Measurements from ENCODE around the gene CLP1. TPM values are rescaled to one million over a fixed set of nuclear protein-coding genes. Genes with fewer than 3 reads are reported as not detected.
A peak's percentile ranks its signal among the peaks of the same experiment; 100 is the strongest.

CLP1 gene
- total and polyA plus RNA-seq, 7 donors: 6.8 to 16.9 (median 10.0) TPM

- intact Hi-C loops (cut with DNase I): loop anchor here in 1 of 2 donors (5.0 kb wide), 1 partner anchor 62 kb away; no protein-coding TSS in a partner anchor
- H3K27me3 ChIP-seq (ENCODE audit: insufficient read depth in 3 of 3, low read length in 2 of 3): peaks cover 0 to 32% (median 8%) of the 10 kb centered on the region in 3 donors
- peaks cover 8% of the 10 kb centered on the region for H3K4me1 ChIP-seq
- no peak overlapping the region for H3K27ac ChIP-seq
- ATAC-seq (peak in 1 of 4 donors; percentile 14), DNase-seq (no peak)
- H3K36me3 ChIP-seq (ENCODE audit: insufficient read depth in 1 of 2, low read depth in 1 of 2): no peaks in the 10 kb centered on the region
- TF ChIP-seq CTCF (IDR thresholded peaks at IDR 0.05): no peak
- 4 to 9% (median 7%) methylated on average over 17 to 19 of the region's 19 CpGs for WGBS, 3 donors
- H3K4me3 ChIP-seq: peak overlapping the region; percentile 68
- H3K9me3 ChIP-seq: no peaks in the 10 kb centered on the region
Measured at GRCh38 chr11:57638811-57639320, 18.7 kb upstream of the CLP1 start.

GRCh38 chr11:57639321-57640067 lies 18.1 kb upstream of the CLP1 start:
- Histone ChIP-seq H3K27ac (no peak overlapping the region), H3K4me1 (peaks cover 9% of the 10 kb centered on the region), H3K36me3 (ENCODE audit: insufficient read depth in 1 of 2, low read depth in 1 of 2) (no peaks in the 10 kb centered on the region), H3K27me3 (ENCODE audit: insufficient read depth in 3 of 3, low read length in 2 of 3) (peaks cover 0 to 28% (median 8%) of the 10 kb centered on the region in 3 donors), H3K4me3 (peak overlapping the region; percentile 68), H3K9me3 (no peaks in the 10 kb centered on the region)
- no peak for ATAC-seq
- no peak for DNase-seq
- intact Hi-C loops (cut with DNase I): loop anchor here (2.0 to 5.0 kb wide), 4 partner anchors 62 to 292 kb away; partner anchors contain the start of gene UBE2L6 (in 1 of the 2)
- WGBS, 3 donors: 27 to 38% (median 31%) methylated on average over 12 to 15 of the region's 15 CpGs
- no peak for TF ChIP-seq CTCF (IDR thresholded peaks at IDR 0.05)

- WGBS, 3 donors: 50 to 55% (median 54%) methylated on average over 9 of the region's 9 CpGs
- no peak overlapping the region for H3K27ac ChIP-seq
- no peak for DNase-seq
- H3K36me3 ChIP-seq (ENCODE audit: insufficient read depth in 1 of 2, low read depth in 1 of 2): no peaks in the 10 kb centered on the region
- TF ChIP-seq CTCF (IDR thresholded peaks at IDR 0.05): no peak
- H3K27me3 ChIP-seq (ENCODE audit: insufficient read depth in 3 of 3, low read length in 2 of 3): peaks cover 0 to 21% (median 8%) of the 10 kb centered on the region in 3 donors
- intact Hi-C loops (cut with DNase I): loop anchor here (2.0 to 5.0 kb wide), 3 partner anchors 73 to 293 kb away; partner anchors contain the start of gene UBE2L6 (in 1 of the 2)
- peak overlapping the region; percentile 68 for H3K4me3 ChIP-seq
- ATAC-seq: no peak
- peaks cover 15% of the 10 kb centered on the region for H3K4me1 ChIP-seq
- H3K9me3 ChIP-seq: no peaks in the 10 kb centered on the region
Measured at GRCh38 chr11:57640068-57640800, 17.3 kb upstream of the CLP1 start.

GRCh38 chr11:57641011-57641807 lies 16.4 kb upstream of the CLP1 start:
- no peak overlapping the region for H3K4me3 ChIP-seq
- peaks cover 0 to 30% (median 11%) of the 10 kb centered on the region in 3 donors for H3K27me3 ChIP-seq (ENCODE audit: insufficient read depth in 3 of 3, low read length in 2 of 3)
- H3K9me3 ChIP-seq: no peaks in the 10 kb centered on the region
- H3K27ac ChIP-seq: no peak overlapping the region
- peak in 1 of 2 donors; percentile 20 for DNase-seq
- H3K4me1 ChIP-seq: peaks cover 15% of the 10 kb centered on the region
- intact Hi-C loops (cut with DNase I): loop anchor here (2.0 to 5.0 kb wide), 3 partner anchors 74 to 294 kb away; partner anchors contain the start of gene UBE2L6 (in 1 of the 2)
- no peaks in the 10 kb centered on the region for H3K36me3 ChIP-seq (ENCODE audit: insufficient read depth in 1 of 2, low read depth in 1 of 2)
- peak; percentile 44 to 65 (median 58) for ATAC-seq
- peak; percentile 49 for TF ChIP-seq CTCF (IDR thresholded peaks at IDR 0.05)
- WGBS, 3 donors: 29 to 32% (median 30%) methylated on average over 7 of the region's 7 CpGs

Measured in psoas muscle (tissue), 8 donors.